OCI-LY3 (cell line): Measurements from ENCODE around the gene PCSK7.

Experiments used
- CTCF ChIP-seq: fragments of 200-600, 300-600 bp; sonication (generic); IDR thresholded peaks from 2 replicates; pipeline ENCODE4 v1.5.1; 2014; ENCODE audit warnings: antibody characterized with exemption, low read length, low read depth
- EZH2phosphoT487 ChIP-seq: fragments of 200-600 bp; shearing (Covaris generic); IDR thresholded peaks from 2 replicates; pipeline ENCODE4 v1.6.1; 2018; ENCODE audit warnings: antibody characterized with exemption, mixed run types, low read depth

DNA sequence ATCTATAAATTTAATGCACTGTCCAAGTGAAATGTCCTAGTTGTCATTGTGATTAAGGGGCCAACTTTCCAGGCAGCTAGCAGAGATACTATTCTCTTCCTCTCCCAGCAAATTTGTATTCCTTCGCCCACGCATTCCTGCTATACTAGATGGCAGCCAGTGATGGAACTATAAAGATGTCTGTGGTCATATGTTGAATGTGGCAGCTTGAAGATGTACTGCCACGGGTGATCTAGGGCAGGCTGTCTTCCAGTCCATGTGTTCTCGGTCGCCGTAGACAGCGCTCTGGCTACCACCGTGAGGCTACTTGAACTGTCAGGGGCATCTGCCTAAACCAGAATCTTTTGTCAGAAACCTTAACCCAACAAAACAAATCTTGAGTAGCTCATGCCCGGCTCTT is 61.7 kb downstream of the PCSK7 start:
- TF ChIP-seq CTCF (no peak), EZH2phosphoT487 (no peak)
